Measurements from ENCODE around the gene ACD. TPM values are rescaled to one million over a fixed set of nuclear protein-coding genes. Genes with fewer than 3 reads are reported as not detected.

ACD gene
- polyA plus RNA-seq, 1 donor from 2014 or later, result 48.6 TPM

DNA sequence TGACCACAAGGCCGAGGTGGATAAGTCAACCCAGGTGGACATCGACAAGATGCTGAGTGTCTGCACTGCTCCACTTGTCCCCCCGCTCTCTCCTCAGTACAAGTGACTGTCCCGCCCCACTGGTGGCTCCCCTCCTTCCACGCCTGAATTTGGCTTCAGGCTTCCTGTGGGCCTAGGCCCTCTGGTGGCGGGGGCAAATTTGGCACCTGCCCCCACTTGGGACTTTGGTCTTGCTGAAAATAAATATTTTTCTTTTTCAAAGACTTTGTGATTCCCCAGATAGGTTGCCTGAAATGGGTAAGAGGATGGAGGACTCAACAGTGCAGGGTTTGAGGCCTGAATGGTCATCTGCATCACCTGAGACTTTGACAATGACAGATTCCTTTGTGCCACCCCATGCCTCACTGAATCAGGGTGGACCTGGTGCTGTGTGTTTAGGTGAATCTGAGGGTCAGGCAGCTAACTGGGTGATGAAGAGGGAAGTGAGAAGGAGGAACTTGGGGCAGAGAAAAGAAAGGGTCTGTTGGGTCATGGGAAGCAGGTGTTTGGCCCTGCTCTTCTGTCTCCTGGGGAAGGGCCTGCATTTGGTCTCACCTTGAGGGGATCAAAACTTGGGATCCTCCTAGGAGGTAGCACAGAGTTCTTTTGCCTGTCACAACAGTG is 8.6 kb upstream of the ACD start:
- peaks cover 2% of the 10 kb centered on the region for H3K36me3 Mint-ChIP-seq
- peak overlapping the region in 3 of 4 donors; percentile 64 to 85 (median 84) for H3K4me3 Mint-ChIP-seq
- peak overlapping the region; percentile 63 to 89 (median 80) for H3K27ac Mint-ChIP-seq
- H3K4me1 Mint-ChIP-seq, result peaks cover 23 to 34% (median 23%) of the 10 kb centered on the region in 3 donors
- H3K27me3 Mint-ChIP-seq, result no peaks in the 10 kb centered on the region
- H3K9me3 Mint-ChIP-seq, result no peaks in the 10 kb centered on the region

DNA sequence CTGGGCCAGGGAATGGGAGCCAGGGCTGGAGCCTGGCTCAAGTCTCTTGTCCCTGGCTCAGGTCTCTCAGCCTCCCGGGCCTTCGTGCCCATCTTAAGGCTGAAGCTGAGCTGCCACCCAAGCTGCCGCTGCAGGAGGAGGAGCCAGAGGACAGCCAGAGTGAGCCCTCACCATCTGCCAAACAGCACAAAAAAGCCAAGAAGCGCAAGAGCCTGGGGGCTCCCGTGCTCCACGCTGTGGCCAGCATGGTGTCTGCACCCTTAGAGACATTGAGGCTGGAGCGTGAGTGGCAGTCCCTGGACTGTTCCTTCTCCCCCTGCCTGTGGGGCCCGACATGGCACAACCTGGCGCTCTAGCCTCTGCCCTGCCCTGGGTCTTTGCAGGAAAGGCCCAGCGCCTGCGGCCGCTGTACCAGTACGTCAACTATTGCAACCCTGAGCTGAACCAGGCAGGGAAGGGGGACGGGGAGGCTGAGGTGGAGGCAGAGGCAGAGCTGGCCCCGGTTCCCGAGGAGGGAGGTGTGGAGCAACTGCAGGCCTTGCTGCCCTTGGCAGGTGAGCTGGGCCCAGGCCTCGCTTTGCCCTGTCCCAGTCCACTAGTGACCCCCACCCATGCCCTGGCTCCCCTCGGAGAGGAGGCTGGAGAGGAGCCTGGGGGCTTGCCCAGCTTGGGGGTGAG is 7.9 kb upstream of the ACD start:
- H3K36me3 Mint-ChIP-seq, result peaks cover 2% of the 10 kb centered on the region
- H3K4me1 Mint-ChIP-seq, result peaks cover 21 to 31% (median 23%) of the 10 kb centered on the region in 3 donors
- no peaks in the 10 kb centered on the region for H3K9me3 Mint-ChIP-seq
- peak overlapping the region; percentile 63 to 80 (median 78) for H3K27ac Mint-ChIP-seq
- H3K27me3 Mint-ChIP-seq, result no peaks in the 10 kb centered on the region
- peak overlapping the region; percentile 44 to 95 (median 66) for H3K4me3 Mint-ChIP-seq

DNA sequence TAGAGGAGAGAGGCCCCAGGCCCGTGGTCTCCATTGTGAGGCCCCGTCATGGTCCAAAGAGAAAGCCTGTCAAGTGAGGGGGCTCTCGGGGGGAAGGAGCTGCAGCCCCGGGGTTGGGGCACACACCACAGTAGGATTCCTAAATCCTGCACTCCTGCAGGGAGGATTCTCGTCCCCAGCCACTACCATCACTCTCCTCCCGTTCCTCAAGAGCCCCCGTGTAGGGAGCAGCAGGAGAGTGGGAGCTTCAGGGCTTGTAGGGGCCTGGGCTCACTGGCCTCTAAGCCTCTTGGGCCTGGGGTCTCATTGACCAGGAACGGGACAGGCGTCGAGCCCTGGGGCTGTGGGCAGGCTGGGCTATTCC is 7.4 kb upstream of the ACD start:
- Mint-ChIP-seq H3K4me3 (peak overlapping the region; percentile 64 to 95 (median 88)), H3K9me3 (no peaks in the 10 kb centered on the region), H3K27ac (peak overlapping the region; percentile 63 to 84 (median 80)), H3K4me1 (peaks cover 18 to 26% (median 21%) of the 10 kb centered on the region in 3 donors), H3K27me3 (no peaks in the 10 kb centered on the region), H3K36me3 (peaks cover 2% of the 10 kb centered on the region)

DNA sequence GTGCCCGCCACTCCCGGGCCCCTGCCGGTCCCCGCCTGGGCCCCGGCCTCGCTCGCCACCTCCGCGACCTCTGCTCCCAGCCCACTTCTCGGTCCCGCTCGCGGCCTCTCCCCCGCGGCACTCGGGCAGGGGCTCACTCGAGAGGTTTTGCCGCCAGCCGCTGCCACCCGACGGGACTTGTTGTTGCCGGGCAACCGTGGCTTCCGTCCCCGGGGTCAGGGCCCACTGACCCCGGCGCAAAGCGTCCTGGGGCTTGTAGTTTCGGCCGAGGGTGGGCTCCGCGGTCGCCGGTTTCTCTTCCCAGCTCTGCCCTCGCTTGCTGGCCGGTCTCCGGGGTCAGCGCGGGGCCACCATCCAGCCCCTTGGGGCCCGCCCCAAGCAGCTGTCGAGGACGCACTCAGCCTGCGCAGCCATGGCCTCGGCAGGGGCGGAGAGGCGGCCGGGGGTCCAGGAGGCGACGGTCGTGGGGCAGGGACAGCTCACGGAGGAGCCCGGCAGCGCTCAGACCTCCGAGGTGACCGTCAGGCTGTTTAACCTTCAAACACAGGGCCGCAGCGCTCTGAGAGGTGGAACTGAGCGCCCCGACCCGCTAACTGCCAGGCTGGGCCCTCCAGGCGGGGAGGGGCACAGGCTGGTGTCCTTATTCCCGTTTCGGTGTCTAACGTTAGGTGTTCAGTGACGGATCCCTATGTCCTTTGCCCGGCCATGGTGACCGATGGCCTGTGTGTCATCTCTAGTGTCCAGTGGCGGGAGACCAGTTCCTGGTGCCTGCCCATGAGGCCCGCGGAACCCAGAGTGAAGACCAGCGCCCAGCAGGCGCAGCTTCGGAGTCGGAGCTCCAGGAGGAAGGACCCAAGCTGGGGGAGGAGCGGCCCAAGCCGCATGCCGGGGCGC is 6.7 kb upstream of the ACD start, which contains the start of the genes C16orf86 and ENKD1:
TSS of gene C16orf86 (plus strand) at position 256 of the 894 bp plus-strand sequence. CDS start at position 413, 157 bp downstream.
TSS of gene ENKD1 (minus strand) at position 192 of the 894 bp plus-strand sequence. CDS start 308 bp downstream, outside the sequence.
- Mint-ChIP-seq H3K27me3 (no peaks in the 10 kb centered on the region), H3K36me3 (peaks cover 2% of the 10 kb centered on the region), H3K4me1 (peaks cover 17 to 24% (median 19%) of the 10 kb centered on the region in 3 donors), H3K9me3 (no peaks in the 10 kb centered on the region), H3K4me3 (peak within 1 kb of the TSS; percentile 70 to 95 (median 88)), H3K27ac (peak within 1 kb of the TSS; percentile 84 to 86 (median 84))

DNA sequence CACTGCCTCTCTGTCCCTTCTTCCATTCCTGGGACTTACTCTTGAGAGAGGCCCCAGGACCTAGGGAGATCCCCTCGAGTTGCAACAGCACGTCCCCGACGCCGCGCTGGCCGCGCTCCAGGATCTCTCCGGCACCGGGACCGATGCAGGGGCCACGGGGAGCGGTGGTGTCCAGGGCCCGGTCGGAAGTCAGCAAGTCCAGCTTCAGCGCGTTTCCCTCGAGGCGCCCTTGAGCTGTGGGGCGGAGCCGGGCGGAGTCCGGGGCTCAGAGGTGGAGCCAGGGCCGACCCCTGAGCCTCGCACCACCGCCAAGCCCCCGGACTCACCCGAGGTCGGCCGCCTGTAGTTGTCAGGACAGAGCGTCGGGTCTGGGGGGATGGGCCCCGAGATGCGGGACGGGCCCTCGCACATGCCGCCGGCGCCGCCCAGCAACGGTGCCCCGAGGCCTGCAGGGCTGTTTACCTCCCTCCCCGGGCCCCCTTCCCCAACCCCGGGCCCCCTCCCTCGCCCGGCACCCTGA is 6.0 kb upstream of the ACD start:
- Mint-ChIP-seq H3K9me3 (no peaks in the 10 kb centered on the region), H3K36me3 (peaks cover 2% of the 10 kb centered on the region), H3K4me3 (peak overlapping the region in 3 of 4 donors; percentile 67 to 75 (median 70)), H3K27me3 (no peaks in the 10 kb centered on the region), H3K27ac (peak overlapping the region in 2 of 3 donors; percentile 84 to 86), H3K4me1 (peaks cover 17 to 30% (median 18%) of the 10 kb centered on the region in 3 donors)

DNA sequence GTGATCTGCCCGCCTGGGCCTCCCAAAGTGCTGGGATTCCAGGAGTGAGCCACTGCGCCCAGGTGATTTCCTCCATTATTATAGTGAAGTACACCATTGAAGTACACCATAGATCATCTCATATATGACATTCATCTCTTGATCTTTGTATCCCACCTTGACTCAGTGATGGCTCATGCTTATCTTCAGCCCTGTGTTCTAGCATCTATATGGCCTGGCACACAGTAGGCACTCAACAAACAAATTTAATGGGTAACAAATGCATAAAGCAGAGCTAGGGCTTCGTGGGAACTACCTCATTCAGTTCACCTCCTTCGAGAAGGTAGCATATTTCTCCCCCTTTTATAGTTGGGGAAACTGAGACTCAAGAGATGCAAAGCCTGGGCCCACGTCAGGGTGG is 5.5 kb upstream of the ACD start:
- H3K27ac Mint-ChIP-seq, result peak overlapping the region in 2 of 3 donors; percentile 41 to 86
- peaks cover 17 to 30% (median 17%) of the 10 kb centered on the region in 3 donors for H3K4me1 Mint-ChIP-seq
- H3K4me3 Mint-ChIP-seq, result peak overlapping the region in 3 of 4 donors; percentile 16 to 70 (median 58)
- no peaks in the 10 kb centered on the region for H3K9me3 Mint-ChIP-seq
- no peaks in the 10 kb centered on the region for H3K27me3 Mint-ChIP-seq
- H3K36me3 Mint-ChIP-seq, result peaks cover 2% of the 10 kb centered on the region

DNA sequence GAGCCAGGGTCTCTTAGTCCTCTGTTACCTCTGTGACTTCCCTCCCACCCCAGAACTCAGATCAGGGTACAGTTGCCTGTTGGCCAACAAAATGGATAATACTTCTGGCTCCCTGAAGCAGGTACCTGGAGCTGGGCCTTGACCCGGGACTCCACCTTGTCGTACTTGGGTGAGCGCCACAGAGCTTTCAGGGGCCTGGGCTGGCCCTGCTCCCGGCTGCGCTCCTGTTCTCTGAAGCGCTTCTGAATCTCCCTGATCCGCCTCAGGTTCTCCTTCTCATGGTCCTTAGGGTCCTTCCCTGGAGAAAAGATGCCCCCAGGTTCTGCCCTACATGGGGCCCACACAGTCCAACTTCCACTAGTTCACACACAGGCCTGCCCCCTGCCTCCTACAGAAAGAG is 4.8 kb upstream of the ACD start:
- H3K4me1 Mint-ChIP-seq, result peaks cover 15 to 29% (median 17%) of the 10 kb centered on the region in 3 donors
- H3K27me3 Mint-ChIP-seq, result no peaks in the 10 kb centered on the region
- peak overlapping the region in 2 of 3 donors; percentile 41 to 59 for H3K27ac Mint-ChIP-seq
- peaks cover 2% of the 10 kb centered on the region for H3K36me3 Mint-ChIP-seq
- no peaks in the 10 kb centered on the region for H3K9me3 Mint-ChIP-seq
- H3K4me3 Mint-ChIP-seq, result peak overlapping the region in 1 of 4 donors; percentile 70

DNA sequence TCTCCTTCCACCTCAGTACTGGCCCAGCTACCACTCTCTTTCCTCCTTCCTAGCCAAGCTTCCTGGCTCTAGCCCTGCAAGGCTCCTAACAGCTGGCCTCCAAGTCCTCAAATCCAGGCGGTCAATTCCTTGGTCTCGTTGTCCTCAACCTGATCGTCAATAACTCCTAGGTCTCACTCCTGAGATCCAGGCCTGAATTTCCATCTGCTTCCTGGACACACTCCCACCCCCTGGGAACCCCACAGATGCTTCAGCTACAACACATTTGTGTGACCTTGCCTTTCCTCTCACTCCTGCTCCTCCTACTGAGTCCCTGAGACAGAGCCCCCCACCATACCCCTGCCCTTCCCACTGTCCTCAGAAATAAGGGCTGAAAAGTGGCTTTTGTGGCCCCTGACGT is 4.2 kb upstream of the ACD start:
- Mint-ChIP-seq H3K36me3 (peaks cover 2% of the 10 kb centered on the region), H3K27ac (peak overlapping the region in 2 of 3 donors; percentile 17 to 97), H3K4me1 (peaks cover 12 to 23% (median 13%) of the 10 kb centered on the region in 3 donors), H3K27me3 (no peaks in the 10 kb centered on the region), H3K9me3 (no peaks in the 10 kb centered on the region), H3K4me3 (peak overlapping the region in 3 of 4 donors; percentile 3 to 70 (median 30))

DNA sequence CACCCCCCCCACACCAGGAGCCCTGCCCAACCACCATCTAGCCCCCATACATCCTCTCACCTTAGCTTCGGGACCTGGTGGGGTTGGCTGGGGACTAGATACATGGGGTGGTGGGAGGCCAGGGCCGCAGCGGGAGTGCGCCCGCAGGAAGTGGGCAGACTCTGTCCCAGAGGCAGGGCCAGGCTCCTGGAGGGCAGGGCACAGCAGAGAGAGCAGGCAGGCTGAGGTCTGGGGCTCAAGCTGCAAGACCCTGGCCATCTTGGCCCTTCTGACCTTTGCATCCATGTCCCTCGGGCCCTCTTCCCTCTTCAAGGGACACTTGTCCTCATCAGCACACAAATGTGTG is 3.8 kb upstream of the ACD start:
- Mint-ChIP-seq H3K27ac (peak overlapping the region in 2 of 3 donors; percentile 17 to 97), H3K4me1 (peaks cover 10 to 23% (median 11%) of the 10 kb centered on the region in 3 donors), H3K36me3 (peaks cover 2% of the 10 kb centered on the region), H3K9me3 (no peaks in the 10 kb centered on the region), H3K27me3 (no peaks in the 10 kb centered on the region), H3K4me3 (peak overlapping the region in 2 of 4 donors; percentile 3 to 70)

DNA sequence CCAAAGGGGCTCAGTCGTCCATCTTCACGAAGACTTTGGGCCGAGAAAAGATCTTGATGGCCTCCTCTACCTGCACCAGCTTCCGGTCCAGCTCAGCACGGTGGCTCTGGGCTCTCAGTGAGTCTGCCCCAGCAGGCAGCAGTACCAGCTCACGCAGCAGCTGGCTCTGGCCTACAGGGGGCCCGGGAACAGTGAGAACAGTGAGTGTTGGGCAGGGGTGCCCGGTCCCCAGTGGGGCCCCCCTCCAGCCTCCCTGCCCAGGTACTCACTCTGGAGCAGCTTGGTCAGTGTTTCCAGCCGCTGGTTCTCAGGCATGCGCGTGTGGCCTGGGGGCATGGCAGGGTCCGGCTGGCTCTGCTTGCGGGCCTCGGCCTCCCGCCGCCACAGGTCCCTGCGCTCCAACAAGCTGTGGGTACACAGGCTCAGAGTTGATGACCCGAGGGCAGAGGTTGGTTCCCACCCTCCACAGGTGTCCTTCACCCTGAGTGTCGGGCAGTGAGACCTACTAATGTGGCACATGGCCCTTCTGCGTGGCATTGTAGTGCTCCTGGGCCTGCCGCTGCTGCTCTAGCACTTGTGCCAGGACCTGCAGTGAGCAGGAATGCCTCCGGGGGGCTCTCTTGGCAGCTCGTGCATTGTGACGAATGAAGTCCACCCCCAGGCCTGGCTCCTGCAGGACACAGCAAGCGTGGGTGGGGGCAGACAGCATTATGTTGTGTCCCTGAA is 3.3 kb upstream of the ACD start:
- Mint-ChIP-seq H3K27me3 (no peaks in the 10 kb centered on the region), H3K36me3 (peaks cover 2% of the 10 kb centered on the region), H3K4me3 (peak overlapping the region in 2 of 4 donors; percentile 41 to 70), H3K9me3 (no peaks in the 10 kb centered on the region), H3K27ac (peak overlapping the region in 1 of 3 donors; percentile 97), H3K4me1 (peaks cover 5 to 20% (median 8%) of the 10 kb centered on the region in 3 donors)

DNA sequence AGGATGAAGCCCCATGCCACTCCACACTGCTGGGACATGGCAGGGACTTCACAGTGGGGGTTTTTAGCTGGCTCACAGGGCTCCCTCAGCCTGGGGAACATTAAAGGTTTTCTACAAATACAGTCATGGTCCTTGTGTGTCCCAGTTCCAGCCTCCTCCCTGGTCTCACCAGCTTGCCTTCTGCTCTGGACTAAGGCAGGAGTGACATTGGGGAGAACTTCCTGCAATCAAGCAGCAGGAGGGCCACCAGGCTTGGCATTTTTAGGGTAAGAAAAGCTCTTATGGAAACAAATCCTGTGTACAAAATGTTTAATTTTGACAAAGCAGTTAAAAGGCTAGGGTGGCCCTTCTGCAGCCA is 2.6 kb upstream of the ACD start:
- Mint-ChIP-seq H3K4me3 (peak overlapping the region in 2 of 4 donors; percentile 41 to 98), H3K27ac (peak overlapping the region in 2 of 3 donors; percentile 50 to 97), H3K27me3 (no peaks in the 10 kb centered on the region), H3K36me3 (peaks cover 2% of the 10 kb centered on the region), H3K9me3 (no peaks in the 10 kb centered on the region), H3K4me1 (peaks cover 0 to 17% (median 5%) of the 10 kb centered on the region in 3 donors)

DNA sequence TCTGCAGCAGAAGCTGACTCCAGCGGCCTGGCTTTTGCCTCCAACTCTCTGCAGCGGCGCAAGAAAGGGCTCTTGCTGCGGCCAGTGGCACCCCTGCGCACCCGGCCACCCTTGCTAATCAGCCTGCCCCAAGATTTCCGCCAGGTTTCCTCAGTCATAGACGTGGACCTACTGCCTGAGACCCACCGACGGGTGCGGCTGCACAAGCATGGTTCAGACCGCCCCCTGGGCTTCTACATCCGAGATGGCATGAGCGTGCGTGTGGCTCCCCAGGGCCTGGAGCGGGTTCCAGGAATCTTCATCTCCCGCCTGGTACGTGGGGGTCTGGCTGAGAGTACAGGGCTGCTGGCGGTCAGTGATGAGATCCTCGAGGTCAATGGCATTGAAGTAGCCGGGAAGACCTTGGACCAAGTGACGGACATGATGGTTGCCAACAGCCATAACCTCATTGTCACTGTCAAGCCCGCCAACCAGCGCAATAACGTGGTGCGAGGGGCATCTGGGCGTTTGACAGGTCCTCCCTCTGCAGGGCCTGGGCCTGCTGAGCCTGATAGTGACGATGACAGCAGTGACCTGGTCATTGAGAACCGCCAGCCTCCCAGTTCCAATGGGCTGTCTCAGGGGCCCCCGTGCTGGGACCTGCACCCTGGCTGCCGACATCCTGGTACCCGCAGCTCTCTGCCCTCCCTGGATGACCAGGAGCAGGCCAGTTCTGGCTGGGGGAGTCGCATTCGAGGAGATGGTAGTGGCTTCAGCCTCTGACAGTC is 2.0 kb upstream of the ACD start:
- Mint-ChIP-seq H3K9me3 (no peaks in the 10 kb centered on the region), H3K4me3 (peak overlapping the region in 3 of 4 donors; percentile 16 to 98 (median 63)), H3K27ac (peak overlapping the region; percentile 50 to 97 (median 93)), H3K27me3 (no peaks in the 10 kb centered on the region), H3K4me1 (peaks cover 0 to 16% (median 2%) of the 10 kb centered on the region in 3 donors), H3K36me3 (peaks cover 2% of the 10 kb centered on the region)

DNA sequence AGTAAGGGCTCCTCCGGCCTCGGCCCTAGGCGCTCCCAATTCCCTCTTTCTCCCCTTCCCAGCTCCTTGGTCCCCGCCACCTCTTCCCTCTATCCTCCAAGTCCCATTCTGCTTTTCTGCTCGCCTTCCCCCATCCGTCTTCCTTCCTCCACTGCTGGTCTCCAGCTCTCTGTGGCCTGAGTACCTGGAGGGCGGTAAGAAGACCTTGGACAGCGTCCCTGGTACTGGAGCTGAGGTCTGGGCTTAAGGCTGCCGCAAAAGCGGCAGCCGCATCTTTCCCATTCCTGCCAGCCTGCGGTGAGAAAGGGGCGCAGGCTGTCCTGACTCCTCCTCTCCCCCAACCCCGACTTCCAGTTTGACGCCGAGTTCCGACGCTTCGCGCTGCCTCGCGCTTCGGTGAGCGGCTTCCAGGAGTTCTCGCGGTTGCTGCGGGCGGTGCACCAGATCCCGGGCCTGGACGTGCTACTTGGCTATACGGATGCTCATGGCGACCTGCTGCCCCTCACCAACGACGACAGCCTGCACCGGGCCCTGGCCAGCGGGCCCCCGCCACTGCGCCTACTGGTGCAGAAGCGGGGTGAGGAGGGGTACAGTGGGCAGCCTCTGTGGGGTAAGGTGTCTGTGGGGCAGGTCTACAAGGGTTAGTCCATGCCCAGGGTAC is 1.2 kb upstream of the ACD start:
- H3K36me3 Mint-ChIP-seq, result peaks cover 2% of the 10 kb centered on the region
- H3K4me1 Mint-ChIP-seq, result peaks cover 0 to 15% (median 0%) of the 10 kb centered on the region in 3 donors
- peak overlapping the region; percentile 93 to 97 (median 96) for H3K27ac Mint-ChIP-seq
- H3K4me3 Mint-ChIP-seq, result peak overlapping the region; percentile 91 to 98 (median 94)
- H3K27me3 Mint-ChIP-seq, result no peaks in the 10 kb centered on the region
- no peaks in the 10 kb centered on the region for H3K9me3 Mint-ChIP-seq
